Sigmoid colon (tissue), 7 donors: ENCODE data around the gene NPPA. TPM values are rescaled to one million over a fixed set of nuclear protein-coding genes. Genes with fewer than 3 reads are reported as not detected.
A peak's percentile ranks its signal among the peaks of the same experiment; 100 is the strongest.
"Not testable (repeated sequence)": the region's sequence is repeated elsewhere in the genome, so short reads cannot be mapped to it uniquely, and the experiment has no call there.

Experiments used
- DNase-seq: peaks from one replicate; pipeline ENCODE4 v3.0.0-alpha.2; 2019
- H3K27ac ChIP-seq, 4 donors: fragments of 200-600 bp; sonication (generic); one replicate each; pipeline ENCODE4 v1.5.1; 2016 to 2019; ENCODE audit warnings: mild to moderate bottlenecking in 1 of 4
- H3K27me3 ChIP-seq, 3 donors: fragments of 200-600 bp; sonication (generic); one replicate each; pipeline ENCODE4 v1.5.1; 2019; ENCODE audit warnings: mild to moderate bottlenecking in 1 of 3
- H3K36me3 ChIP-seq, 4 donors: fragments of 200-600 bp; sonication (generic); one replicate each; pipeline ENCODE4 v1.5.1; 2016 to 2019
- H3K4me1 ChIP-seq, 4 donors: fragments of 200-600 bp; sonication (generic); one replicate each; pipeline ENCODE4 v1.5.1; 2017 to 2019
- H3K4me3 ChIP-seq, 4 donors: fragments of 200-600 bp; sonication (generic); one replicate each; pipeline ENCODE4 v1.5.1; 2017 to 2019; ENCODE audit warnings: mild to moderate bottlenecking in 2 of 4, moderate library complexity in 1 of 4
- H3K9me3 ChIP-seq, 4 donors: fragments of 200-600 bp in 3 of 4; sonication (generic) in 3 of 4; one replicate each; pipeline versions ENCODE4 v1.5.1 to v1.6.1; 2013 to 2019
- EP300 ChIP-seq, 4 donors: sonication (generic); formaldehyde crosslinking; IDR thresholded peaks; one replicate each; pipeline ENCODE4 v1.6.1; 2017; ENCODE audit warnings: antibody characterized with exemption in 4 of 4
- POLR2A ChIP-seq, 2 donors: fragments of 450-650 bp; IDR thresholded peaks; one replicate each; pipeline ENCODE4 v1.6.1; 2016; ENCODE audit warnings: antibody characterized with exemption in 2 of 2, mild to moderate bottlenecking in 2 of 2, moderate library complexity in 2 of 2
- POLR2AphosphoS5 ChIP-seq, 4 donors: sonication (generic); formaldehyde crosslinking; IDR thresholded peaks; one replicate each; pipeline ENCODE4 v1.6.1; 2017; ENCODE audit warnings: antibody characterized with exemption in 4 of 4
- WGBS, 2 donors: extraction: QIAGEN DNeasy Blood & Tissue Kit; methylation state at CpG; one replicate each; pipeline ENCODE4 v1.1.7; 2013; 5-methylcytosine and 5-hydroxymethylcytosine counted together
- intact Hi-C: fragments of 100-400 bp; cut with DNase I; formaldehyde crosslinking; loops from one replicate; pipeline ENCODE4 v1.15.1; 2023
- polyA plus RNA-seq, 3 donors: library from polyadenylated mRNA; stranded (reverse); fragments of 200-250 nt; gene quantifications; one replicate each; pipeline ENCODE4 v1.2.3, GENCODE V29; 2013
- total RNA-seq, 4 donors: library from RNA; depleted of rRNA; stranded (reverse); fragments of >200 nt; gene quantifications; one replicate each; pipeline ENCODE4 v1.1.0, GENCODE V29; 2016
- TF ChIP-seq, protein P1 (sequence below), 4 experiments: fragments of 450-650 bp in 3 of 4; fragments of 200-600 bp in 1 of 4; IDR thresholded peaks; one replicate each; pipeline ENCODE4 v1.5.1; 2016 to 2019; ENCODE audit warnings: antibody characterized with exemption in 4 of 4, mild to moderate bottlenecking in 3 of 4, moderate library complexity in 2 of 4
- donor health status: healthy with polysubstance abuse.
- donor health status: Bipolar disorder and iron deficiency.
- donor health status: healthy.

Gene NPPA
- total and polyA plus RNA-seq, 7 donors: 0.92 to 8.6 TPM; not detected in 5

DNA sequence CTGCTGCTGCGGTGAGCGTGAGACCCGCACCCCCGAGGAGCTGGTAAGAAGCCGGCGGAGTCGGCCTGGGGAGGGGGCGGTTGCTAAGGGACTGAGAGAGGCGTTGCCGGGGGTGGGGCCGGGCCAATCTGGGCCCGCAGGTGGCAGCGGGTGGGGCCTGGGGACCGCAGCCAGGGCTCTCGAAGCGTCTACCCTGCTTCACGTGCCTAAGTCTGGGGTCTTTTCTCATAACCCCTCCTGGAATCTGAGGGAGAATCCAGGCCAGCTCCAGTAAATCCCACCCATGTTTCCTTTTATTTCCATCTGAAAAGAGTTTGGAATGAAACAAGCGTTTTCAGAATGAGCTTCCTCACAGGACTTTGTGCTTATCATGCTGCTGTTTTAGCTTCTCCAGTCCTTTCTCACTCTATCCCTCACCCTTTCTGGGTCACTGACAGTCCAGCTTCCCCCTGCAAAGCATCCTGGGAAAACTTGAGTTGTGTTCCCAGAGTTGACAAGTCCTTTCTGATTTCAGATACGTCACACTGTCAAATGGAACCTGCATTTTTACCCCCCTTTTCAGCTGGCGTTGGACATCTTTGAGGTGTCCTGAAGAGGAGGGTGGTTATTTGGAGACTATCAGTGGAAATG is 41.2 kb downstream of the NPPA start:
- peak; percentile 69 for DNase-seq
- Histone ChIP-seq H3K36me3 (peaks cover 0 to 36% (median 7%) of the 10 kb centered on the region in 4 donors), H3K27ac (peak overlapping the region; percentile 95 to 99 (median 97)), H3K4me1 (peaks cover 0 to 61% (median 59%) of the 10 kb centered on the region in 4 donors), H3K9me3 (no peaks in the 10 kb centered on the region), H3K27me3 (no peaks in the 10 kb centered on the region), H3K4me3 (peak overlapping the region; percentile 77 to 90 (median 80))
- intact Hi-C loops: loop anchor here (10.0 kb wide), 1 partner anchor 532 kb away; the partner anchor contains the start of gene UBIAD1
- 1 to 2% methylated on average over 20 of the region's 20 CpGs for WGBS, 2 donors
- TF ChIP-seq EP300 (IDR thresholded peaks at IDR 0.05) (no peak), POLR2AphosphoS5 (IDR thresholded peaks at IDR 0.05) (peak in 1 of 4 donors; percentile 18), POLR2A (IDR thresholded peaks at IDR 0.05) (peak in 1 of 2 donors; percentile 28)
- TF ChIP-seq, protein P1, sequence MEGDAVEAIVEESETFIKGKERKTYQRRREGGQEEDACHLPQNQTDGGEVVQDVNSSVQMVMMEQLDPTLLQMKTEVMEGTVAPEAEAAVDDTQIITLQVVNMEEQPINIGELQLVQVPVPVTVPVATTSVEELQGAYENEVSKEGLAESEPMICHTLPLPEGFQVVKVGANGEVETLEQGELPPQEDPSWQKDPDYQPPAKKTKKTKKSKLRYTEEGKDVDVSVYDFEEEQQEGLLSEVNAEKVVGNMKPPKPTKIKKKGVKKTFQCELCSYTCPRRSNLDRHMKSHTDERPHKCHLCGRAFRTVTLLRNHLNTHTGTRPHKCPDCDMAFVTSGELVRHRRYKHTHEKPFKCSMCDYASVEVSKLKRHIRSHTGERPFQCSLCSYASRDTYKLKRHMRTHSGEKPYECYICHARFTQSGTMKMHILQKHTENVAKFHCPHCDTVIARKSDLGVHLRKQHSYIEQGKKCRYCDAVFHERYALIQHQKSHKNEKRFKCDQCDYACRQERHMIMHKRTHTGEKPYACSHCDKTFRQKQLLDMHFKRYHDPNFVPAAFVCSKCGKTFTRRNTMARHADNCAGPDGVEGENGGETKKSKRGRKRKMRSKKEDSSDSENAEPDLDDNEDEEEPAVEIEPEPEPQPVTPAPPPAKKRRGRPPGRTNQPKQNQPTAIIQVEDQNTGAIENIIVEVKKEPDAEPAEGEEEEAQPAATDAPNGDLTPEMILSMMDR (IDR thresholded peaks at IDR 0.05): no peak

DNA sequence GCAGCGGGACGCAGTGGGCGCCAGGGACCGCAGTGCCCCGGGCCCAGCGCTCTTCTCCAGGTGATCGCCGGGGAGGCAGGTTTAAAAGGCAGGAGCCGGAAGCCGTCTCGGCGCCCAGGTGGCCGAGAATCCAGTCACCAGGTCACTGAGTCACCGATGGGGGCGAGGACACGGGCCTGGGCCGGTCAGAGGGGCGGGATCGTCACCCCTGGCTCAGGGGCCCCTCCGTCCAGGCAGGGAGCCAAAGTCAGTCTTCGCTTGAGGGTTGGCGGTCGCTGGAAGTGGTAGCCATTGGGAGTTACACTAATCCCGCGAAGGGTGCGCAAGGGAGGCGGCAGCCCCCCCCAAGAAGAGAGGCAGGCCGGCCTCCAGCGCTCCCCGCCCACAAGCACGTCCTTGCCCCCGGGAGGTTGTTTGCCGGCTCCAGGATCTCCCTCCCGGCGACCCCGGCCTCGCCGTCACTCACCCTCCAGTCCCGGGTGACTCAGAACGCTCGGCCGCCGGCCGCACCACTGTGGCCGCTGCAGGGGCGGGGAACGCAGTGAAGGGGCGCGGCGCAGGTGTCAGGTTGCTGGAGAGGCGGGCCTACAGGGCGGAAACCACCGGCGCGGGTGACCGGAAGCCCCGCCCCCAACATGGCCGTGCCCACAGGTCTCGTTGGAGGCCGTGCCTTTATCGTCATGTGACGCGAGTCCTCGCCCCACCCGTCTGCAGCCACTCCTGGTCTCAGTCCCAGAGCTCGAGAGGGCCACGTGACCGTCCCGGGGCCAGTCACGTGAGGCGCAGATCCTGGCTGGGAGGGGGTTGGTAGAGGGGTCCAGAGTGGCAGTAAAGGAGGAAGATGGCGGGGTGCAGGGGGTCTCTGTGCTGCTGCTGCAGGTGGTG is 41.9 kb downstream of the NPPA start, which contains the start of the genes CLCN6 and MTHFR:
Gene CLCN6 (plus strand): TSS at position 770 of the 885 bp plus-strand sequence. CDS start 72 bp downstream, at position 842.
Gene MTHFR (minus strand): TSS at position 543 of the 885 bp plus-strand sequence. CDS start 2,848 bp downstream, outside the sequence.
- no peaks in the 10 kb centered on the region for H3K27me3 ChIP-seq
- no peaks in the 10 kb centered on the region for H3K9me3 ChIP-seq
- peak in 2 of 4 donors; percentile 34 to 96 for TF ChIP-seq EP300 (IDR thresholded peaks at IDR 0.05)
- TF ChIP-seq, protein P1 (IDR thresholded peaks at IDR 0.05): no peak
- peak; percentile 92 to 98 for TF ChIP-seq POLR2A (IDR thresholded peaks at IDR 0.05)
- peak; percentile 98 to 99 (median 98) for TF ChIP-seq POLR2AphosphoS5 (IDR thresholded peaks at IDR 0.05)
- H3K4me1 ChIP-seq: peaks cover 0 to 61% (median 60%) of the 10 kb centered on the region in 4 donors
- DNase-seq: peak; percentile 100
- intact Hi-C loops: loop anchor here (10.0 kb wide), 1 partner anchor 531 kb away; the partner anchor contains the start of gene UBIAD1
- H3K27ac ChIP-seq: peak within 1 kb of the TSS; percentile 95 to 99 (median 97)
- H3K4me3 ChIP-seq: peak within 1 kb of the TSS; percentile 77 to 90 (median 80)
- WGBS, 2 donors: 0 to 1% methylated on average over 72 of the region's 72 CpGs
- peaks cover under 1 to 36% (median 10%) of the 10 kb centered on the region in 4 donors for H3K36me3 ChIP-seq

DNA sequence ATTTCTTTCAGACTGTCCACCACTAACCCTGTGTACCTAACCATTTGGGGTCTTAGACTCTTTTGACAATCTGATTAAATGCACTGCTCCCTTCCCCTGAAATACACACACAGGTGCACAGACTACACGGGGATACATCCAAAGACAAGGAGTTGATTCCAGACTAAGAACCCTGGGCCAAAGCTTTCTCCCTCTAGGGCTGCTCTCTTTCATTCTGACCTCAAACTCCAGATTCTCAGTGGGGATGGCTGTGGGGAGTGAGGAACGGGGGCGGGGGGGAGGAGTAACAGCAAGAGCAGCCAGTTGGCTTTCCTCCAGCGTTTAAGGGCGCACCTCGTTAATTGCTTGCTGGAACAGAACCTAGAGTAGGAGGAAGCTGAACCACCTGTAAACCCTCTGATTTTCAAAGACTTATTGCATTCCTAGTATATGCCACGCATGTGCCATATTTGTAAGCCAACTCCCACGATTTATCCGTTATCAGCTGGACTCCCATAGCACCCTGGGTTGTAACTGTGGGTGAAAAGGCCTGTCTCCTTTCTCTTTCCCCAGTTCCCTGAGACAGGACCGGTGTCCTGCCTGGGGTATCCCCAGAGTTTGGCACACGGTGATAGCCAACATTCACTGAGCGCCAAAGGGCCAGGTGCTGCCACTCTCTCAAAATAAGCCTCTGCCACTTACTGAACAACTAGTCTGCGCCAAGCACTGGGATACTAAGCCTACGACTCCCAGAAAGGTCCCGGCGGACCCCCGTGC is 42.7 kb downstream of the NPPA start:
- WGBS, 2 donors: 3 to 7% methylated on average over 17 of the region's 17 CpGs
- H3K9me3 ChIP-seq: no peaks in the 10 kb centered on the region
- peak in 1 of 4 donors; percentile 4 for TF ChIP-seq POLR2AphosphoS5 (IDR thresholded peaks at IDR 0.05)
- TF ChIP-seq, protein P1 (IDR thresholded peaks at IDR 0.05): no peak
- intact Hi-C loops: loop anchor here (5.0 to 10.0 kb wide), 2 partner anchors 153 to 530 kb away; partner anchors contain the start of genes FBXO2, FBXO44 and UBIAD1
- peak; percentile 85 for DNase-seq
- H3K27me3 ChIP-seq: no peaks in the 10 kb centered on the region
- peaks cover 9 to 36% (median 11%) of the 10 kb centered on the region in 4 donors for H3K36me3 ChIP-seq
- peak overlapping the region; percentile 77 to 90 (median 80) for H3K4me3 ChIP-seq
- H3K4me1 ChIP-seq: peaks cover 0 to 61% (median 60%) of the 10 kb centered on the region in 4 donors
- H3K27ac ChIP-seq: peak overlapping the region; percentile 95 to 99 (median 97)

DNA sequence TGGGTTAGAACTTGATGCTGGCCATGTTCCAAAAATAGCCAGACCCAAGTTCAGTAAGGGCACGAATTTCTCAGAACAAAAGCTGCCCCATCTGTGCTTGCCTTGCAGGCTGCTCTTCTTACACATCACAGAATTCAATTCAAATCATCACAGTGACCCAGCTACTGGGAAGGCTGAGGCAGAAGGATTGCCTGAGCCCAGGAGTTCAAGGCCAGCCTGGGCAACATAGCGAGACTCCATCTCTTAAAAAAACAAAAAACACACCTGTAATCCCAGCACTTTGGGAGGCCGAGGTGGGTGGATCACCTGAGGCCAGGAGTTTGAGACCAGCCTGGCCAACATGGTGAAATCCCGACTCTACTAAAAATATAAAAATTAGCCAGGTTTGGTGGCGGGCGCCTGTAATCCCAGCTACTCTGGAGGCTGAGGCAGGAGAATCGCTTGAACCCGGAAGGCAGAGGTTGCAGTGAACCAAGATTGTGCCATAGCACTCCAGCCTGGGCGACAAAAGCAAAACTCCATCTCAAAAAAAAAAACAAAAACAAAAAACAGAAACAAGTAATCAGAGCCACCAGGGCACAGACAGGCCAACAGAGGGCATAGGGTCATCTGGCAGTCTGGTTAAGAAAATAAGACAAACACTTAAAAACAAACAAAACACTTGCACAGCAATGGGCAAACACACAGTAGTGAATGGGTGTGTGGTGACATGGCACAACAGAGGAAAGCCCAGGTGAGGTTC is 43.5 kb downstream of the NPPA start:
- H3K9me3 ChIP-seq, H3K27me3 ChIP-seq: not testable (repeated sequence)
- Histone ChIP-seq H3K27ac (peak overlapping the region; percentile 95 to 99 (median 97)), H3K4me1 (peaks cover 0 to 61% (median 58%) of the 10 kb centered on the region in 4 donors), H3K4me3 (peak overlapping the region; percentile 49 to 81 (median 69)), H3K36me3 (peaks cover 9 to 36% (median 12%) of the 10 kb centered on the region in 4 donors)
- WGBS, 2 donors: 68 to 75% methylated on average over 9 of the region's 9 CpGs
- intact Hi-C loops: loop anchor here (1.0 to 10.0 kb wide), 4 partner anchors 13 to 529 kb away; partner anchors contain the start of genes AGTRAP, FBXO2, FBXO44 and UBIAD1
- DNase-seq: peak; percentile 49
